Activated CD8-positive, alpha-beta memory T cell treated with anti-CD3 and anti-CD28 coated beads, Interleukin-2, amount 50 U/mL, for 1 hour (primary cell): ENCODE data around the gene GSTK1.
"Not testable (repeated sequence)": the region's sequence is repeated elsewhere in the genome, so short reads cannot be mapped to it uniquely, and the experiment has no call there.

Experiments used
- DNase-seq: peaks from one replicate; pipeline ENCODE4 v3.0.0-alpha.2; 2020; ENCODE audit errors: extremely low read depth

Gene GSTK1

DNA sequence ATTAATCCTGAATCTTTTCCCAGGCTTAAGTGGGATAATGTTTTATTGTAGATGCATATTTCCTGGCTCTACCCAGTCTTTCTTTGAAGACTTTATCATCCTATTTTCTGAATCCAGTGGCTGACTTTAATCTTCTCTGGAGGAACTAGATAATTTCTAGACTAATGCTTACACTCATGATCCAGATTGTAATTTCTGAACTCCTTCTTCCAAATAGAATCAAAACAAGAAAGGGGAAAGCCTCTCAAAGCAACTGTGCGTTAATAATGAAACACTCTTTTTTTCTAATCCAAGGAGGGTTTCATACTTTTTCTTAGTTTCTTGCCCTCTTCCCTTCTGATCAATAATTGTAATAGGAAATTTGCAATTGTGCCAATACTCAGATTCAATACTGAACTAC lies 8.0 kb downstream of the GSTK1 start:
- DNase-seq: no peak

GRCh38 chr7:143272871-143273270 lies 9.6 kb downstream of the GSTK1 start:
- DNase-seq: no peak

DNA sequence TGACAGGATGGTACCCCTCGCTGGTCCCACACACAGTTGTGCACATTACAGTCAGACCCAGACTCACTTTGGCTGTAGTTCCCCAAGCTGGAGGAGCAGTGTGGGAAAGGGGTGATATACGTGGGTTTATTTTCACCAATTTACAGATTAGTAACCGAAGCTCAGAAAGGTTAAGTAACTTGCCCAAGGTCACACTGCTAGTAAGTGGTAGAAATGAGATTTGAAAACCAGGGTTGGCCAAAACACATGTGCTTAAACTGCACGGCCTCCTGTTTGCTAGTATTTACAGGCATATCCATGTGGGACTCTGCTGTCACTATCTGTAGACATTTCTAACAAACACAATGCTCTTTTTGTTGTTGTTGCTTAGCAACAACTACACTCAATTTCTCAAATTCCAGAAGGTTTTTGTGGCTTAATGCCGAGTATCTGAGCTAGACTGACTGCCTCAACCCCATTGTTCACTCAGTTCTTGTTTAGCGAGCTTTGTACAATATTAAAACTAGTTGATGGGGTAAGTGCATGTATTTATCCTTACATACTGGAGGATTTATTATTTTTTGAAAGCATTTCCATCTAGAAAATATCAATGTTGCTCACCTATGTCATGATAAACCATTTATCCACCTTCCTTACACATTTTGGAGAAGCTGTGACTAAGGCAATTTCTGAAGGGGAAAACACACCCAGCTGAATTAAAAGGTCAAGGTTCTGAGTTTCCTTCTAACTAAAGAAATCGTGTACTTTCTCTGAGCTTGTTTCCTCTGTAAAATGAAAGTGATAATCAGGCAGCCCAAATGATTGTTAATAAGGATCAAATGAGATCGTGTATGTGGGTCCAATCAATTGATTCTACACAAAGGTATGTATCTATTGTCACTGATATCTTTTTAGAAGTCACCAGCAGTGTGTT lies 16.2 kb downstream of the GSTK1 start:
- no peak for DNase-seq

GRCh38 chr7:143280160-143280559 lies 16.9 kb downstream of the GSTK1 start:
- no peak for DNase-seq

DNA sequence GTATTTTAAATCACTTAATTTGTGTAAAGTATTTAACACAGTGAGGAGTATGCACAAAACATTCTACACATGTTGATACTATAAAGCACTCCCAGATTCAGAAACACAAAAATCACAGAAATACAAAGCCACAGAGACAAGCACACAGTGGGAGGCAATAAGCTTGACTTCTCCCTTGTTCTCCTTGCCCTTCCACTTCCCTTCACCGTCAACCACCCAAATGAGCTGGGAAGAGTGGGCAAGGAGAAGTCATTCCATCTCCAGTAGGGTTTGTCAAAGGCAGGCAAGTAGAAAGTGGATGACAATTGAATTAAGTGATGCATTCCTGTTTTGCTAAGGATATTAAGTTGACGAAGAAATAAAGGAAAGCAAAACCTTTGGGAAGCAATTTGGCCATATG lies 17.3 kb downstream of the GSTK1 start:
- no peak for DNase-seq

- no peak for DNase-seq
Observed at GRCh38 chr7:143281529-143281928, 18.3 kb downstream of the GSTK1 start.

- no peak for DNase-seq
Observed at GRCh38 chr7:143282124-143282523, 18.9 kb downstream of the GSTK1 start.

GRCh38 chr7:143283381-143283780 lies 20.1 kb downstream of the GSTK1 start:
- no peak for DNase-seq

DNA sequence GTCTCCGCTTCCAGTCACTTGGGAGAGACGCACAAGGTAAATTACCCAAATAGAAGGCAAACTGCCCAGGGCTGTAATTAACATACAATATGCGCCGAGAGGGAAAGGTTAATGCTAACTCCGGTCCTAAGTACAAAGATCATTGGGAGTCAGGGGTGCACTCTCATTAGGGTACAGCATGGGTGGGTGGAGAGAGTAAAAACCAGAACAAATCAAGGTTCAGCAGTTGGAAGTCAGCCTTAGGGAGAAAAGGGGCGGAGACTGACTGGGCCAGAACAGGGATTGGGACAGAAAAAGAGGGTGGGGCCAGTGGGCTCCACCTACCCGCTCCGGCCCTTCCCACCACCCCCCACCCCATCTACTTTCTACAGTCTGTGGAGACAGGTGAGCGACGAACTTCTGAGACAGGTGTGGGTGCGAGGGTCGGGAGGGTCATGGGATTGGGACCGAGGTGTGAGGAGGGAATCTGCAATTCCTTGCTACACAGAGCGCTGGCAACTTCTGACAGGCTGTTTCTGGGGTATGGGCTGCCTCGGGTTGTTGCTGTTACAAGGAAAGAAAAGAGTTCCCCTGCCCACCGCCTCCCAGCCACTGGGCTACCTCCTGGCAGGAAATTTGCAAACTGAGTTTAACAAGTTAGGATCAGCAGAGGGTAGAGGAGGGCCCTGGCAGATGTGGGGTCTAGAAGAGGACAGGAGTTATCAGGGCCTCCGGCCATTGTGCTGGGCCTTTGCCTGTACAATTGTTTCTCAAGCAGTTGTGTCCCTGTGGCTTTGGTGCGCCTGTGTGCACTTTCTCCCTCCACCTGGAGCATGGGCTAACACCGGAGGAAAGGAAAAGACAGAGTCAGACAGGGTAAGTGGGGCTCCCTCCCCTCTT lies 21.6 kb downstream of the GSTK1 start, which contains the start of gene TMEM139:
Gene TMEM139, plus strand, starts transcription at position 368 of the 879 bp plus-strand sequence. CDS start 1,000 bp downstream, outside the sequence.
- no peak for DNase-seq

- DNase-seq: no peak
Observed at GRCh38 chr7:143285470-143285778, 22.2 kb downstream of the GSTK1 start.

GRCh38 chr7:143285806-143286521 lies 22.7 kb downstream of the GSTK1 start:
- no peak for DNase-seq

DNA sequence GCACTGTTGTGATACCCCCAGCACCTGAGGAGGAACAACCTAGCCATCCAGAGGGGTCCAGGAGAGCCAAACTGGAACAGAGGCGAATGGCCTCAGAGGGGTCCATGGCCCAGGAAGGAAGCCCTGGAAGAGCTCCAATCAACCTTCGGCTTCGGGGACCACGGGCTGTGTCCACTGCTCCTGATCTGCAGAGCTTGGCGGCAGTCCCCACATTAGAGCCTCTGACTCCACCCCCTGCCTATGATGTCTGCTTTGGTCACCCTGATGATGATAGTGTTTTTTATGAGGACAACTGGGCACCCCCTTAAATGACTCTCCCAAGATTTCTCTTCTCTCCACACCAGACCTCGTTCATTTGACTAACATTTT lies 23.3 kb downstream of the GSTK1 start:
- DNase-seq: no peak

GRCh38 chr7:143287339-143287934 lies 24.2 kb downstream of the GSTK1 start:
- DNase-seq: no peak

- DNase-seq: peak; percentile 98
Observed at GRCh38 chr7:143287935-143288826, 24.9 kb downstream of the GSTK1 start, which contains the start of gene CASP2. TSS of gene CASP2 (plus strand) at chr7:143288351. CDS start at chr7:143288456, 105 bp downstream.

GRCh38 chr7:143288836-143289235 lies 25.6 kb downstream of the GSTK1 start:
- no peak for DNase-seq

GRCh38 chr7:143289421-143289820 lies 26.2 kb downstream of the GSTK1 start:
- DNase-seq: no peak

DNA sequence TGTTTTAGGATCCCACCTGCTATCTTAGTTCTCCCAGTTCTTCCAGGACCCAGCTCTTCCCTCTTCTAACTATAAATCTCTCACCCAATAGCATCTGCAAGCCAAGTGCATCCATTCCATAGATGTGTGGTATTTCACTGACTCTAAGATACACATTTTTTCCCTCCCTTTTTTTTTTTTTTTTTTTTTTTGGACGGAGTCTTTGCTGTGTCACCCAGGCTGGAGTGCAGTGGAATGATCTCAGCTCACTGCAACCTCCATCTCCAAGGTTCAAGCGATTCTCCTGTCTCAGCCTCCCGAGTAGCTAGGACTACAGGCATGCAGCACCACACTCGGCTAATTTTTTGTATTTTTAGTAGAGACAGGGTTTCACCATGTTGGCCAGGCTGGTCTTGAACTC lies 26.6 kb downstream of the GSTK1 start:
- DNase-seq: not testable (repeated sequence)

DNA sequence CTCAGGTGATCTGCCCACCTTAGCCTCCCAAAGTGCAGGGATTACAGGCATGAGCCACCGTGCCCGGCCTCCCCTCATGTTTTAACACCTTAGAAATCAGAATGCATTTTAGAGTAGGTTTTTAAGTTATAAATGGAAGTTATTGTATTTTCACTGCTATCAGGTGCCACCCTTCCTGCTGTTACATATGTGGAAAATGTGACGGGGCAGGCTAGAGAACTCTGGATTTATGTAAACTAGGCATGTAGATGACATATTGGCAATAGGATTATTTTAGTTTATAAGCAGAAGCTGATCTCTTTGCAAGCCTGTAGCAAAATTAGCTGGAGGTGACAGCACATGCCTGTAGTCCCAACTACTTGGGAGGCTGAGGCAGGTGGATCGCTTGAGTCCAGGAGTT lies 27.1 kb downstream of the GSTK1 start:
- no peak for DNase-seq

DNA sequence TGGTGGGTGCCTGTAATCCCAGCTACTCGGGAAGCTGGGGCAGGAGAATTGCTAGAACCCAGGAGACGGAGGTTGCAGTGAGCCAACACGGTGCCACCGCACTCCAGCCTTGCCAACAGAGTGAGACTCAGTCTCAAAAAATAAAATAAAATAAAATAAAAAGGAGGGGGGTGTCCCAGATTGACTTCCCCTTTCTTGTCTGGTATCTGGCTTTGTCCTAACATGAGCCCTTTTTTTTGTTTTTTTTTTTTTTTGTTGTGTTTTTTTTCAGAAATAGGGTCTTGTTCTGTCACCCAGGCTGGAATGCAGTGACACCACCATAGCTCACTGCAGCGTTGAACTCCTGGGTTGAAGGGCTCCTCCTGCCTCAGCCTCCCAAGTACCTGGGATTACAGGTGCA lies 29.6 kb downstream of the GSTK1 start:
- no peak for DNase-seq

- DNase-seq: no peak
Observed at GRCh38 chr7:143295870-143296269, 32.6 kb downstream of the GSTK1 start.

DNA sequence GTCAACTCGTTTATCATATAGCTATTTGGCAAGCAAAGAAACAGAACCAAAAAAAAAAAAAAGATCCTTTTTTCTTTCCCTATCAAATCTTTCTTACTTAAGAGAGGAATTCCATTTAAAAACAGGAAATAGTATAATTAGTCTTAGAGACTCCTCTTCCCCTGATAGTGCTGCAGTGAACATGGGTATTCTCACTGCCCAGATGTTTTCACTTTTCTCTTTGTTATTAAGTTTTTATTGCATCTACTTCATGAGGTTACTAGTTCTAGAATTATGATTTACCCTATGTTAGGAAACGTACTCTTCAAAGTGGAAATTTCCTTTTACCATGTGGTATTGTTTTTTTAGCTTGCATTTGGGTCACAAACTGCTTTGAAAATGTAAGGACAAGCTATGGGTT lies 33.4 kb downstream of the GSTK1 start:
- no peak for DNase-seq
